ENCODE measurements around the gene ARAP1. TPM values are rescaled to one million over a fixed set of nuclear protein-coding genes. Genes with fewer than 3 reads are reported as not detected.

The ARAP1 gene
- polyA plus RNA-seq, 1 experiment = 52.4 TPM

GRCh38 chr11:72690166-72690565, 62.0 kb downstream of the ARAP1 start:
- TF ChIP-seq CTCF (IDR thresholded peaks at IDR 0.05; ENCODE audit: low read depth, low read length) = no peak
- no peaks in the 10 kb centered on the region for H3K27me3 ChIP-seq (ENCODE audit: control insufficient read depth, insufficient read depth, low read length)
- CTCF ChIA-PET = interaction anchor here (1.0 kb wide), 1 partner anchor 219 kb away, joined by 3 read pairs; no protein-coding TSS in a partner anchor
- POLR2A ChIA-PET = no interaction called here
- H3K9me3 ChIP-seq (ENCODE audit: control insufficient read depth, insufficient read depth, low read length) = no peaks in the 10 kb centered on the region
- DNase-seq (ENCODE audit: low read depth, low spot score) = no peak
- no peak overlapping the region for H3K4me3 ChIP-seq (ENCODE audit: low read depth, low read length)
- H3K27ac ChIP-seq (ENCODE audit: low read depth, low read length) = no peak overlapping the region

- ChIA-PET POLR2A (no interaction called here), CTCF (no interaction called here)
- H3K27ac ChIP-seq (ENCODE audit: low read depth, low read length) = no peak overlapping the region
- no peak for TF ChIP-seq CTCF (IDR thresholded peaks at IDR 0.05; ENCODE audit: low read depth, low read length)
- H3K9me3 ChIP-seq (ENCODE audit: control insufficient read depth, insufficient read depth, low read length) = no peaks in the 10 kb centered on the region
- H3K4me3 ChIP-seq (ENCODE audit: low read depth, low read length) = no peak overlapping the region
- no peak for DNase-seq (ENCODE audit: low read depth, low spot score)
- H3K27me3 ChIP-seq (ENCODE audit: control insufficient read depth, insufficient read depth, low read length) = no peaks in the 10 kb centered on the region
Measured at GRCh38 chr11:72688929-72689328, 63.3 kb downstream of the ARAP1 start.

- CTCF ChIA-PET = no interaction called here
Measured at GRCh38 chr11:72688486-72688885, 63.7 kb downstream of the ARAP1 start.

DNA sequence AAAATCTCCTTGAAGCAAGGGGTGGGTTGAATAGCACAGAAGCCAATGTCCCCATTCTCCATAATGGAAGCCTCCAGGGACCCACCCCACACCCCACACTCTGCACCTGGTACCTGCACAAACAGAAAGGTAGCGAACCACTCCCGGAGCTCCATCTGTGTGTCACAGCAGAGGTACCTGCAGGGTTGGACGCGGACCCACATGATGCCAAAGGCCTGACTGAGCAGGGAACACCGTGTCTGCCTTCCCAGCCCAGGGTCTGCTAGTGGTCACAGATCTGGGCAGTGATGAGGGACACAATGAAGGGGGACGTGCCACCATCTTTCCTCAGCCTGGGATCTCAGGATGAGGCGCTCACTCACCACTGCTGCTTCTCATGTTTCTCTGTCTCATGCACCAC, 64.9 kb downstream of the ARAP1 start:
- Histone ChIP-seq H3K9me3 (ENCODE audit: control insufficient read depth, insufficient read depth, low read length) (no peaks in the 10 kb centered on the region), H3K4me3 (ENCODE audit: low read depth, low read length) (no peak overlapping the region), H3K27me3 (ENCODE audit: control insufficient read depth, insufficient read depth, low read length) (no peaks in the 10 kb centered on the region), H3K27ac (ENCODE audit: low read depth, low read length) (no peak overlapping the region)
- POLR2A ChIA-PET = no interaction called here
- no peak for DNase-seq (ENCODE audit: low read depth, low spot score)
- CTCF ChIA-PET = no interaction called here
- no peak for TF ChIP-seq CTCF (IDR thresholded peaks at IDR 0.05; ENCODE audit: low read depth, low read length)

More at GRCh38 chr11:72688486-72688885, 63.7 kb downstream of the ARAP1 start:
- POLR2A ChIA-PET = no interaction called here
- TF ChIP-seq CTCF (IDR thresholded peaks at IDR 0.05; ENCODE audit: low read depth, low read length) = no peak
- Histone ChIP-seq H3K9me3 (ENCODE audit: control insufficient read depth, insufficient read depth, low read length) (no peaks in the 10 kb centered on the region), H3K27ac (ENCODE audit: low read depth, low read length) (no peak overlapping the region), H3K4me3 (ENCODE audit: low read depth, low read length) (no peak overlapping the region), H3K27me3 (ENCODE audit: control insufficient read depth, insufficient read depth, low read length) (no peaks in the 10 kb centered on the region)
- no peak for DNase-seq (ENCODE audit: low read depth, low spot score)

- TF ChIP-seq CTCF (IDR thresholded peaks at IDR 0.05; ENCODE audit: low read depth, low read length) = no peak
- ChIA-PET POLR2A (no interaction called here), CTCF (interaction anchor here (6.7 kb wide), 1 partner anchor 216 kb away, joined by 69 read pairs; no protein-coding TSS in a partner anchor)
- no peak for DNase-seq (ENCODE audit: low read depth, low spot score)
- Histone ChIP-seq H3K27me3 (ENCODE audit: control insufficient read depth, insufficient read depth, low read length) (no peaks in the 10 kb centered on the region), H3K27ac (ENCODE audit: low read depth, low read length) (peak overlapping the region; percentile 52), H3K4me3 (ENCODE audit: low read depth, low read length) (no peak overlapping the region), H3K9me3 (ENCODE audit: control insufficient read depth, insufficient read depth, low read length) (no peaks in the 10 kb centered on the region)
Measured at GRCh38 chr11:72686639-72687220, 65.5 kb downstream of the ARAP1 start.

All from AG04450 (cell line).